ENCODE measurements around the gene GLTP.
"Not testable (repeated sequence)": the region's sequence is repeated elsewhere in the genome, so short reads cannot be mapped to it uniquely, and the experiment has no call there.

Gene GLTP

GRCh38 chr12:109902891-109903418, 22.6 kb upstream of the GLTP start:
- DNase-seq (ENCODE audit: low read depth in 2 of 2): no peak

- no peak for DNase-seq (ENCODE audit: low read depth in 2 of 2)
Observed at GRCh38 chr12:109900752-109901580, 20.6 kb upstream of the GLTP start.

- DNase-seq (ENCODE audit: low read depth in 2 of 2): peak; percentile 28 to 60
Observed at GRCh38 chr12:109899783-109900751, 19.7 kb upstream of the GLTP start, which contains the start of gene TCHP. Gene TCHP, plus strand, starts transcription at chr12:109900274. Its CDS starts 2,753 bp downstream, at chr12:109903027.

- DNase-seq (ENCODE audit: low read depth in 2 of 2): not testable (repeated sequence)
Observed at GRCh38 chr12:109899345-109899744, 19.0 kb upstream of the GLTP start.

- no peak for DNase-seq (ENCODE audit: low read depth in 2 of 2)
Observed at GRCh38 chr12:109897029-109897428, 16.7 kb upstream of the GLTP start.

GRCh38 chr12:109896188-109896587, 15.8 kb upstream of the GLTP start:
- DNase-seq (ENCODE audit: low read depth in 2 of 2): no peak

- no peak for DNase-seq (ENCODE audit: low read depth in 2 of 2)
Observed at GRCh38 chr12:109894939-109895338, 14.6 kb upstream of the GLTP start.

GRCh38 chr12:109893261-109893995, 13.1 kb upstream of the GLTP start:
- DNase-seq (ENCODE audit: low read depth in 2 of 2): no peak

GRCh38 chr12:109892748-109893147, 12.4 kb upstream of the GLTP start:
- no peak for DNase-seq (ENCODE audit: low read depth in 2 of 2)

- no peak for DNase-seq (ENCODE audit: low read depth in 2 of 2)
Observed at GRCh38 chr12:109892165-109892715, 11.9 kb upstream of the GLTP start.

GRCh38 chr12:109891731-109892130, 11.4 kb upstream of the GLTP start:
- DNase-seq (ENCODE audit: low read depth in 2 of 2): not testable (repeated sequence)

GRCh38 chr12:109890620-109891170, 10.4 kb upstream of the GLTP start:
- no peak for DNase-seq (ENCODE audit: low read depth in 2 of 2)

- no peak for DNase-seq (ENCODE audit: low read depth in 2 of 2)
Observed at GRCh38 chr12:109888179-109889020, 8.1 kb upstream of the GLTP start.

GRCh38 chr12:109885616-109886015, 5.3 kb upstream of the GLTP start:
- DNase-seq (ENCODE audit: low read depth in 2 of 2): no peak

GRCh38 chr12:109883461-109883860, 3.1 kb upstream of the GLTP start:
- no peak for DNase-seq (ENCODE audit: low read depth in 2 of 2)

- no peak for DNase-seq (ENCODE audit: low read depth in 2 of 2)
Observed at GRCh38 chr12:109881752-109882151, 1.4 kb upstream of the GLTP start.

- no peak for DNase-seq (ENCODE audit: low read depth in 2 of 2)
Observed at GRCh38 chr12:109880938-109881337, 597 bp upstream of the GLTP start.

- no peak for DNase-seq (ENCODE audit: low read depth in 2 of 2)
Observed at GRCh38 chr12:109879351-109880042, 844 bp downstream of the GLTP start.

- no peak for DNase-seq (ENCODE audit: low read depth in 2 of 2)
Observed at GRCh38 chr12:109878749-109879148, 1.6 kb downstream of the GLTP start.

Measured in stimulated activated CD8-positive, alpha-beta memory T cell treated with anti-CD3 and anti-CD28 coated beads, Interleukin-7, amount 100 ng/mL, for 4 hours (primary cell).